Measurements from ENCODE around the gene EFCAB14. TPM values are rescaled to one million over a fixed set of nuclear protein-coding genes. Genes with fewer than 3 reads are reported as not detected.
"Not testable (repeated sequence)": the region's sequence is repeated elsewhere in the genome, so short reads cannot be mapped to it uniquely, and the experiment has no call there.

The EFCAB14 gene
- 28.8 and 30.6 TPM in 2 replicates for total RNA-seq (2014; rRNA removed; shearing (Covaris generic))
- polyA plus RNA-seq (2015; cell fraction: cytosol; rRNA removed): 31.9 and 40.1 TPM in 2 replicates
- polyA plus RNA-seq (2015; cell fraction: nucleus; rRNA removed): 21.7 and 25.1 TPM in 2 replicates

DNA sequence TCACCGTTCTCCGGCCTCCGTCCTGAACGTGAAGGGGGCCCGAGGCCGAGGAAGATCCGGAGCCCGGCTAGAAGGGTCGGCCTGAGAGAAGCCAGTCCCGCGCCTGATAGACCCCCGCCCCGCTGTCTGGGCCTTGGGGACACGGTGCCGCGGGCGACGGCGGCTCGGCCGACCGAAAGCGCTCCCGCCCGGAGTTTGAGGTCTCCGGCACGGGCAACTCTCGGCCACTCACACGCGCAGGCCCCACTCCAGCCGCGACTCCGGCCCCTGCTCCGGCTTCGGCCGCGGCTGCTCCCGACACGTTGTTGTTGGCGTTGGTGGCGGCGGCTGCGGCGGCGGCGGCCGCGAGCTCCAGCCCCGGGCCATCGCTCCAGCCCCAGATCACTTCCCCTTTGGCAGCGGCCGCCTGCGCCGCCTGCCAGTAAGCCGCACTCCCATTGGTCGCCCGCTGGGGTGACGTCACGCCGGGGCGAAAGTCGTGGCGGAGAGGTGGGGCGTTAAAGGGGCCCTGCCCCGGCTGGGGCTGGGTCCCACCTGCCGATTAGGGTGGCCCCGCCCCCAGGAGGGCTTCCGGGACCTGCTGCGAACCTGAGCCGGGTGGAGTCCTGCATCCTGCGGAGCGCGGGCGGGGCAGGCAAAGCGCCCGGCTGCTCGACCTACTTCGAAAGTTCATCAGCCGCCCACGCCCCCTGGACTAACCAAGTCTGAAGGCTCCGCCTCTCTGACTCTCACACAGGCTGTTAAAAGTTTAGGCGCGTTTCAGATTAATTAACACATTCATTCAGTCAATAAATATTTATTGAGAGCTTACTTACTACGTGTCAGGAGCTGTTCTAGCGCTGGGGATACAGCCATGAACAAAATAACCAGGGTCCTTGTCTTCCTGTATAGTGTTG, at the start of gene EFCAB14:
EFCAB14 (minus strand) TSS at position 388 of the 896 bp plus-strand sequence. CDS start 1,027 bp downstream, outside the sequence.
- peak; percentile 92 for DNase-seq (ENCODE audit: low read depth)

DNA sequence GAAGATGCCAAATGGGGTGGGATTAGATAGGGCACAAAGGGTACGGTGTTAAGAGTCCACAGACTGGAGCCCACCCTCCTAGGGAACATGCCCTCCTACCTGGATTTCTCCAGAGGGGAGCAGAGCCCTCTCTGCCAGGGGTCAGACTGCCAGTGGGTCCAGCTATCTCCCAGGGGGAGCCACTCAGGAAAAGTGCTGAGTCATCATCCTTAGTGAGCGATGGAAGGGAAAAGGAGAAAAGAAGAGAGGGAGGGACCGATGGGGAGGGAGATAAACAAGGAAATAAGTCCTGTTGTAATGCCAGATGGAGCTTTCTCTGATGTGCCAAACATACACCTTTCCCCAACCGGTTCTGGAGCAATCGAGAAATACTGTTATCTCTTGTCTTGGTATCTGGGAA, 49.5 kb upstream of the EFCAB14 start:
- DNase-seq (ENCODE audit: low read depth): no peak

GRCh38 chr1:46767649-46768282, 48.9 kb upstream of the EFCAB14 start:
- no peak for DNase-seq (ENCODE audit: low read depth)

DNA sequence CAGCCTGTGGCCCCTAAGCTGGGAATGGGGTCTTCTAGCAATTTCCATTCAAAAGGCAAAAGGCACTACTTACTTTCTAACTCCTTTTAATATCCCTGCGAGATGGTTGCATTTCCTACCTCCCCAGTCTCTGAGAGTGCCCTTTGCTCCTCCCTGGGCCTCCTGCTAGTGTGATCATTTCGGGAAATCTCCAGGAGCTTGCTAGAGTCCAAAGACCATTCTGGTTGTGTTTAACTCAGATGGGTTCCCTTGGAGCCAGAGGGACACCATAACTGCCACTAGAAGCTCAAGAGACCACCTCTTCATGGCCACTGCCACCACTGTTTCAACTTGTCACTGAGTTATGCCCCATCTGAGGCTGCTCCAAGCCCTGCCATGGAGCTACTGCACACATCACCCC, 45.5 kb upstream of the EFCAB14 start:
- DNase-seq (ENCODE audit: low read depth): no peak

- no peak for DNase-seq (ENCODE audit: low read depth)
Measured at GRCh38 chr1:46761740-46762139, 42.8 kb upstream of the EFCAB14 start.

DNA sequence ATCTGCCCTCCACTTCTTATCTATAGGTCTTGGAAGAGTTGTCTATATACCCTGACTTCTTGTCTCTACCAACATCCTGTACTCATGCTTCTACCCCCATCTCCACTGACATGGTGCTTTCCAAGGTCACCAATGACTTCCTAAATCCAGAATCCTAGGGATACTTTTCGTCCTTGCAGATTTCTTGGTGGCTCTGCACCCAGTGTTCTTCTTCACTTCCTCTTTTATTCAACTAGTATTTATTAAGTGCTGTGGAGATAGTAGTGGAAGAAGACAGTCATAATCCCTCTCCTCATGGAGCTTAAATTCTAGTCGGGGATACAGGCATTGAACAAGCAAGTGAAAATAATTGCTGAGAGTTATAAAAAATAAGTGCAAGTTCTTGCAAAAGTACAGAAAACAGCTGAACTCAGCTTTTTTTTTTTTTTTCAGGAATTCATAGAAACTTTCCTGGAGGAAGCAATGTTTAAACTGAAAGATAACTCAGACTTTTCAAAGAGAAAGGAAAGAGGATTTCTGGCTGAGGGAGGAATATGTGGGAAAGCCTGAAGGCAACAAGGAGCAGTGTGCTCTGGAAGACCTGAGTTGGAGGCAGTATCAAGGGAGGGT, 41.7 kb upstream of the EFCAB14 start:
- DNase-seq (ENCODE audit: low read depth): no peak

DNA sequence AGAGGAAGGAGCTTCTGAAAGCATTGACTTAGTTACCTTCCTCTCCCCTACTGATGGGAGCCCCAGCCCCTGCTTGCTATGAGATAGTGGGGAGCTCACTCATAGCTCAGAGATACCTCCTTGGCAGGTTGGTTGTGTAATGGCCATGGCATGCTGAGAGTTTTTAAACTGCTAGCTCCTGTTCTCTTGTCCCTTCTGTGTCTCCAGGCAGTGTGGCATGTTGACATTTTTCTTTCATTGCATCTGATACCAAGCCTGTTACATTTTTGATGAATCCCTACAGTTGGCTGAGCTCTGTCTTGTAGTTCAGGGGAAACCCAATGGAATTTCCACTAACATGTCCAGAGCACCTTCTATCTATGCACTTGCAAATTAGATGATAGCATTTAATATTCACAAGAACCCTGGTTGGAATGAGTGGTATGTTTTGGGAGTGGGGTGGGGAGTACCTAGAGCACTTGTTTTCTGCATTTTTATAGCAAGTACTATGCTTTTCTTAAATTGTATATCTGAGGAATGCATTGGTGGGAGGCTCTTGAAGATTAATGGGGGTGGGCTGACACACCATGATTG, 39.1 kb upstream of the EFCAB14 start:
- no peak for DNase-seq (ENCODE audit: low read depth)

GRCh38 chr1:46757247-46757955, 38.5 kb upstream of the EFCAB14 start:
- peak; percentile 30 for DNase-seq (ENCODE audit: low read depth)

DNA sequence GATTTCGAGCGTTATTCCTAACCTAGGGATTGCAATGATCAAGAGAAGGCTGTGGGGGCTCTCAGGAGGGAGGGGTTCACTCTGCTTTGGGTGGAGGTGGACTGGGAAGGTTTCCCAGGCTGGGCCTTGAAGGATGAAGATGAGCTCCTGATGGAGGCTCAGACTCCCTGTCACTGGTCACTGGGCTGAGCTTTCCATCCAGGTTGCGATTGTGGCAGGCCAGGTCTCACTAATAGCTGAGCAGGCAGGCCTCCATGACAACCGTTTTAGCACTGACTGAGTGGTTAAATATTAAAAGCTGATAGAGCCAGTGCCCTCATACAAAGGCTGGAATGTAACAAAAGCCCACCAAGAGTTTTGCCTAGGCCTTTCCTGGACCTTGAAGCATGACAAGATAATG, 36.2 kb upstream of the EFCAB14 start:
- no peak for DNase-seq (ENCODE audit: low read depth)

DNA sequence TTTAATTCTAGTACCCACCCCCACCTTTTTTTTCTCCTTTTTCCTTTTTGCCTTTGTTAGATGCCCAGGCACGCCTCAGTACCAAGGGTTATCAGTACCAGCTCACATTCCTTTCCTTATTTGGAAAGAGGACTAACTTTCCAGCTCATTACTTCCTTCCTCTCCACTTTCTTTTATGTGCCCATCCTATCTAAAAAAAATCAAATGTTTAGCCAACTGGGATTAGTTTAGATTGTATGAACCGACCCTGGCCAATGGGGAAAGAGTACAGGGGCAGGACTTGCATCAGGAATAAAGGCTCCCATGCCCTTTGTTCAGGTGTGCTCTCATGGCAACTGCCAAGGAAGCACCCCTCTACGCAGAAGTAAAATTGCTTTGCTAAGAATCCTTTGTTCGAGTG, 35.8 kb upstream of the EFCAB14 start:
- peak; percentile 11 for DNase-seq (ENCODE audit: low read depth)

- no peak for DNase-seq (ENCODE audit: low read depth)
Measured at GRCh38 chr1:46753985-46754384, 35.1 kb upstream of the EFCAB14 start.

DNA sequence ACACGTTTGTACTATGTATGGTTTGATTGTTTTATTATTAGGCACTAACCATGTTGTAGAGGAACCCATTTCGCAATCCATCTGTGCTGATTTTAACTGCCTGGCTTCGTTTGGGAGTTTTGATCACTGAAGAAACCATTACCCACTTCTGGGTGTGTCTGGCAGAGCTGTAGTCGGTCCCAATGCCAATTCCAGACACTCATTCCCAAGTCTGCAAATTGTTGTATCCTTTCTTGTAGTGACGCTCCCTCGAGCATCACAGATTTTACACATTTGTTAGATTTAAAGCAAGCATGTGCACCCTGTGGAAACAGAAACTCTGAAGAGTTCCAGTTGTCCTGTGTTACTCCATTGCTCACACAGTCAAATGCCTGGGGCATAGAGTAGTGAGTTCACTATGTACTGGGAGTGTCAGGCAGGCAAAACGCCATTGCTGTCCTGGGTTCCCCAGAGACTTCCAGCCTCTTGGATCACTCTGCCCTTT, 31.0 kb upstream of the EFCAB14 start:
- no peak for DNase-seq (ENCODE audit: low read depth)

GRCh38 chr1:46749404-46749803, 30.5 kb upstream of the EFCAB14 start:
- no peak for DNase-seq (ENCODE audit: low read depth)

DNA sequence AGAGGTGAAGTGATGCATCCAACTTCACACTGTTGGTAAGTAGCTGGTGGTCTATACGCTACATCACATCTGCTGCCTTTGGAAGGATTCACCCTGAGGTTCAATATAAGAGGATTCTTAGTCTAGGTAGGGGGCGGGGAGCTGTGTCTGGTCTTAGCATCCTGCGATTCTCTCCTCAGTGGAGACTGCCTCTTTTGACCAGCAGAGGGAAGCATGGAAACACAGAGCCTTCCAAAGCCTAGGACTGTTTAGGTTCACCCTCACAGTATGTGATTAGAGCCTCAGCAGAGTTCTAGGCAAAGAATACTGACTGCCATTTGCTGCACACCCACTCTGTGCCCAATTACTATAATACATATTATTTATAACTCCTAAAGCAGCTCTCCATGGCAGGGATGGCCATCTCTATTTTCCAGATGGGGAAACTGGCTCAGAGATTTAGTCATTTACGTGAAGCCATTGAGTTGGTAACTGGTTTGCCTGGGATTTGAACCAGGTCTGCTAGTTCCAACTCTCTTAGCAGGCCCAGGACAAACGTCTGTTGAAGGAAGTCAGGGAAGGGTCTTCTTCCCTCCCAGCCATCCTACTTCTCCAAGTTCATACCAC, 28.9 kb upstream of the EFCAB14 start:
- DNase-seq (ENCODE audit: low read depth): peak; percentile 42

DNA sequence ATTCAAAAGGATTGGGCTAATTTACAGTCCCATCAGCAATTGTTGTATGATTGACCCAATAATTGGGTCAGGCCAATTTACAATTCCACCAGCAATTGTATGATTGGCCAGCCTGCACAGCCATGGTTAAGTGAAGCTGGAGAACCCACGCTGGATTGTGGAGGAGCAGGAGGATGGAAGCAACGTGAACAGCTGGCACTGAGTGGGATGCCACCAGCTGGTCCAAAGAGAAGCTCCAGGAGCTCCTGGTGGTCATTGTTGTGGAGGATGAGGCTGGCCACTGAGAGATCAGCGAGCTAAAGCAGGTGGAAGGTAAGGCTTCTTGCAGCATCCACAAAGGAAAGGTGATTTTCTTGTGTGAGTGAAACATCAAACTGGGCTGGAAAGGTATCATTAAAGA, 23.2 kb upstream of the EFCAB14 start:
- no peak for DNase-seq (ENCODE audit: low read depth)

DNA sequence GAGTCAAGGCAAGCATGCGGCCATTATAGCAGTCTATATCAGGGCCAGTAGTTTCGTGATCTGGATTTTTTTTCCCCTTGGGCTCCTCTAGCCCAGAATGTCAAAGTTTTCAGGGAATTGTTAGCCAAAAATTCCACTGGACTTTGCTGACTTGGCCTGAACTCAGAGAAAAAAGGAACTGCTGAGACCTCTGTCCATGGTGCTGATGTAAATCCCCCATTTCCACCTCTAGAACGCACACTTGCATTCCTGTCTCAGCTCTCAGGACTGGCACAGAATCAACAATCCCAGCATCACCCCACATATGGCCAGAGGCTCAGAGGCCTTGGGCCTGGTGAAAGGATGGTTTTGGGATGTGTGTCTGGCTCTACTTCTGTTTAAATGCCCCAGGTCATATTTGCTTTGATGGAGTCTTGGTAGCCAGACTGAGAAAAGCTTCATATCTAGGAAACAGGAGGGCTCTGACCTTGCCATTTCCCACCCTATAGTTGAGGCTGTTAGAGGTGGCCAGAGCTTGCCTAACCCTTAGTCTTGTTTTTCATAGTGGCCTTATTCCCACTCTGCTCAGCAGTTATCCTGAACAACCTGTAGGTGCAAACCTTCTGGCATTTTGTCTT, 16.9 kb upstream of the EFCAB14 start:
- DNase-seq (ENCODE audit: low read depth): peak; percentile 46

DNA sequence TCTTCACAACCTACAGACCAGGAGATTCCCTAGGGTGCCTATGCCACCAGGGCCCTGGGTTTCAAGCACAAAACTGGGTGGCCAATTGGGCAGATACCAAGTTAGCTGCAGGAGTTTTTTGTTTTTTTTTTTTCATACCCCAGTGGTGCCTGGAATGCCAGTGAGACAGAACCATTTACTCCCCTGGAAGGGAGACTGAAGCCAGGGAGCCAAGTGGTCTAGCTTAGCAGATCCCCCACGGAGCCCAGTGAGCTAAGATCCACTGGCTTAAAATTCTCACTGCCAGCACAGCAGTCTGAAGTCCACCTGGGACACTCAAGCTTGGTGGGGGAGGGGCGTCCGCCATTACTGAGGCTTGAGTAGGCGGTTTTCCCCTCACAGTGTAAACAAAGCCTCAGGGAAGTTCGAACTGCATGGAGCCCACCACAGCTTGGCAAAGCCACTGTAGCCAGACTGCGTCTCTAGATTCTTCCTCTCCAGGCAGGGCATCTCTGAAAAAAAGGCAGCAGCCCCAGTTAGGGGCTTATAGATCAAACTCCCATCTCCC, 9.5 kb upstream of the EFCAB14 start:
- not testable (repeated sequence) for DNase-seq (ENCODE audit: low read depth)

GRCh38 chr1:46725736-46726108, 6.8 kb upstream of the EFCAB14 start:
- DNase-seq (ENCODE audit: low read depth): peak; percentile 16

DNA sequence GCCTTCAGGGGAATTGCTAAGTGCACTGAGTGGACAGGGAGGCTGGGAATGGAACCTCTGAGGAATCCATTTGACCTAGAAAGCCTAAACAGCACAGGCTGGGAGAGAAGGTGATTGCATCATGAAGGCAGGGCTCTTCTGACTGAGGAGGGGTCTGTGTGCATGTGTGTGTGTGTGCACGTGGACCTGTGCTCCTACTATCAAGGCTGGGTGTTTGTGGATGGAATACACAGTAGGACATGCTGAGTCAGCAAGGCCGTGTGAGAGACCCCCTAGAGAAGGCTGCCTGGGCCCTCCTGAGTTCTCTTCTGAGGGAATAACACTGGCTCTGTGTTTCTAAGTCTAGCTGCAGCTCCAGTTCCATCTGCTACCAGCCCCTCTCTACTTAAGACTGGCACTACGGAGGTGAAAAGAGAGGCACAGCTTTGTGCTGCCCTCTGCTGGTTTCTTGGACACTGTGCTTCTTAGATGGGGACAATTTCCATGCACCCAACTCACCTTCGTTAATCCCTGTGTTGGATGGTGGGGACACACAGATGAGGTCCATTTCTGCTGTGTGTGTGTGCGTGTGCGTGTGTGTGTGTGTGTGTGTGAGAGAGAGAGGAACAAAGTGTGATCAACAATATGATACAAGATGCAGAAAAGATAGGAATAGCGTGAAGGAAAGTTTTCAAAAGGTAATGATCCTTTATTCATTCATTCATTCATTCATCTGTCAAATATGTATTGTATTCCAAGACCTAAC, 6.2 kb upstream of the EFCAB14 start:
- DNase-seq (ENCODE audit: low read depth): peak; percentile 64

All from HT1080 (cell line).